Fibroblast of lung (primary cell): ENCODE results near the gene SPPL2C.

ENCODE experiments used
- EZH2 ChIP-seq: IDR thresholded peaks from 2 replicates; pipeline ENCODE4 v1.5.1; 2012; ENCODE audit warnings: low read length, control low read depth, mild to moderate bottlenecking; ENCODE audit errors: missing control alignments
- TF ChIP-seq, protein P1 (sequence below), 2 donors: IDR thresholded peaks in 1 of 2; conservative IDR thresholded peaks in 1 of 2; 1 replicate in 1 of 2; 2 replicates in 1 of 2; pipeline ENCODE4 v1.5.1; 2011 to 2012; ENCODE audit warnings: low read length in 2 of 2, control low read depth in 1 of 2, inconsistent platforms in 1 of 2, low read depth in 1 of 2, mild to moderate bottlenecking in 1 of 2

DNA sequence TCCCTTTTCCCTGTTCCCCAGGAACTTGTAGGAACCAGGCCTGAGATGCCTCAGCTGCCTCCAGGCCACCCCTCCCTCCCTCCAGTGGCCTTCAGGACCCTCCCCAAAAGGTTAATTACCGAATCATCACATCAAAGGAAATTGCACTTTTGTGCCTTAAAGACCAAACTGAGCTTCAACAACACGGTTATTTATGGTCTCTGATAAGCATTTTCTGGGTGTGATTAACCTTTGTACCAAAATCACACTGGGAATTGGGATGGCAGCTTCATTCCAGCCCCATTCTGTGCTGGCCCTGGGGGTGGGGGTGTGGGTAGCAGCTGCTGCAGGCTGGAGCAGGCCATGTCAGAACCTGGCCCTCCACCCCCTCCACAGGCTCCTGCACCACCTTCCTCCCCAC, 43.9 kb upstream of the SPPL2C start:
- TF ChIP-seq, protein P1, sequence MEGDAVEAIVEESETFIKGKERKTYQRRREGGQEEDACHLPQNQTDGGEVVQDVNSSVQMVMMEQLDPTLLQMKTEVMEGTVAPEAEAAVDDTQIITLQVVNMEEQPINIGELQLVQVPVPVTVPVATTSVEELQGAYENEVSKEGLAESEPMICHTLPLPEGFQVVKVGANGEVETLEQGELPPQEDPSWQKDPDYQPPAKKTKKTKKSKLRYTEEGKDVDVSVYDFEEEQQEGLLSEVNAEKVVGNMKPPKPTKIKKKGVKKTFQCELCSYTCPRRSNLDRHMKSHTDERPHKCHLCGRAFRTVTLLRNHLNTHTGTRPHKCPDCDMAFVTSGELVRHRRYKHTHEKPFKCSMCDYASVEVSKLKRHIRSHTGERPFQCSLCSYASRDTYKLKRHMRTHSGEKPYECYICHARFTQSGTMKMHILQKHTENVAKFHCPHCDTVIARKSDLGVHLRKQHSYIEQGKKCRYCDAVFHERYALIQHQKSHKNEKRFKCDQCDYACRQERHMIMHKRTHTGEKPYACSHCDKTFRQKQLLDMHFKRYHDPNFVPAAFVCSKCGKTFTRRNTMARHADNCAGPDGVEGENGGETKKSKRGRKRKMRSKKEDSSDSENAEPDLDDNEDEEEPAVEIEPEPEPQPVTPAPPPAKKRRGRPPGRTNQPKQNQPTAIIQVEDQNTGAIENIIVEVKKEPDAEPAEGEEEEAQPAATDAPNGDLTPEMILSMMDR (conservative IDR thresholded peaks at IDR 0.05 in 1 of 2, IDR thresholded peaks at IDR 0.05 in 1 of 2; ENCODE audit: low read depth in 1 of 2, low read length in 2 of 2) = no peak
- no peak for TF ChIP-seq EZH2
